Testis (tissue), 2 donors: ENCODE data around the gene IRF2.

Experiments
- POLR2A ChIP-seq: fragments of 450-650 bp; IDR thresholded peaks from one replicate; pipeline ENCODE4 v1.6.1; 2017; ENCODE audit warnings: antibody characterized with exemption, mild to moderate bottlenecking, moderate library complexity
- TF ChIP-seq, protein P1 (sequence below), 3 experiments: fragments of 450-650 bp in 2 of 3; fragments of 200-600 bp in 1 of 3; sonication (generic) in 1 of 3; IDR thresholded peaks; one replicate each; pipeline ENCODE4 v1.5.1; 2016 to 2019; ENCODE audit warnings: antibody characterized with exemption in 3 of 3, mild to moderate bottlenecking in 2 of 3, moderate library complexity in 1 of 3

GRCh38 chr4:184349283-184350039 lies 124.9 kb downstream of the IRF2 start:
- TF ChIP-seq, protein P1, sequence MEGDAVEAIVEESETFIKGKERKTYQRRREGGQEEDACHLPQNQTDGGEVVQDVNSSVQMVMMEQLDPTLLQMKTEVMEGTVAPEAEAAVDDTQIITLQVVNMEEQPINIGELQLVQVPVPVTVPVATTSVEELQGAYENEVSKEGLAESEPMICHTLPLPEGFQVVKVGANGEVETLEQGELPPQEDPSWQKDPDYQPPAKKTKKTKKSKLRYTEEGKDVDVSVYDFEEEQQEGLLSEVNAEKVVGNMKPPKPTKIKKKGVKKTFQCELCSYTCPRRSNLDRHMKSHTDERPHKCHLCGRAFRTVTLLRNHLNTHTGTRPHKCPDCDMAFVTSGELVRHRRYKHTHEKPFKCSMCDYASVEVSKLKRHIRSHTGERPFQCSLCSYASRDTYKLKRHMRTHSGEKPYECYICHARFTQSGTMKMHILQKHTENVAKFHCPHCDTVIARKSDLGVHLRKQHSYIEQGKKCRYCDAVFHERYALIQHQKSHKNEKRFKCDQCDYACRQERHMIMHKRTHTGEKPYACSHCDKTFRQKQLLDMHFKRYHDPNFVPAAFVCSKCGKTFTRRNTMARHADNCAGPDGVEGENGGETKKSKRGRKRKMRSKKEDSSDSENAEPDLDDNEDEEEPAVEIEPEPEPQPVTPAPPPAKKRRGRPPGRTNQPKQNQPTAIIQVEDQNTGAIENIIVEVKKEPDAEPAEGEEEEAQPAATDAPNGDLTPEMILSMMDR (IDR thresholded peaks at IDR 0.05) = no peak
- TF ChIP-seq POLR2A = no peak
